Esophagus muscularis mucosa (tissue), 4 donors: ENCODE results near the gene SCGN. TPM values are rescaled to one million over a fixed set of nuclear protein-coding genes. Genes with fewer than 3 reads are reported as not detected.

Source experiments
- DNase-seq: peaks from one replicate; pipeline ENCODE4 v3.0.0-alpha.2; 2017; ENCODE audit errors: extremely low spot score
- H3K27ac ChIP-seq, 4 donors: fragments of 200-600 bp; sonication (generic); replicated peaks in 1 of 4; 1 replicate in 3 of 4; 2 replicates in 1 of 4; pipeline ENCODE4 v1.5.1; 2016 to 2019; ENCODE audit warnings: mild to moderate bottlenecking in 1 of 4
- H3K27me3 ChIP-seq, 4 donors: fragments of 200-600 bp; sonication (generic); one replicate each; pipeline versions ENCODE4 v1.5.1 to v1.6.0; 2016 to 2019
- H3K36me3 ChIP-seq, 4 donors: fragments of 200-600 bp; sonication (generic); one replicate each; pipeline ENCODE4 v1.5.1; 2016 to 2019
- H3K4me1 ChIP-seq, 4 donors: fragments of 200-600 bp; sonication (generic); one replicate each; pipeline ENCODE4 v1.5.1; 2016 to 2019
- H3K4me3 ChIP-seq, 4 donors: fragments of 200-600 bp; sonication (generic); 1 replicate in 2 of 4; 2 replicates in 2 of 4; pipeline ENCODE4 v1.5.1; 2016 to 2019; ENCODE audit warnings: mild to moderate bottlenecking in 4 of 4, moderate library complexity in 1 of 4
- H3K9me3 ChIP-seq, 4 donors: fragments of 200-600 bp; sonication (generic); 1 replicate in 3 of 4; 2 replicates in 1 of 4; pipeline ENCODE4 v1.5.1; 2016 to 2019
- CTCF ChIP-seq, 3 experiments: fragments of 200-600 bp in 2 of 3; fragments of 450-650 bp in 1 of 3; sonication (generic) in 2 of 3; IDR thresholded peaks; one replicate each; pipeline ENCODE4 v1.5.1; 2017 to 2019; ENCODE audit warnings: antibody characterized with exemption in 3 of 3, mild to moderate bottlenecking in 2 of 3, moderate library complexity in 1 of 3
- EP300 ChIP-seq: sonication (generic); formaldehyde crosslinking; IDR thresholded peaks from one replicate; pipeline ENCODE4 v1.6.1; 2017; ENCODE audit warnings: antibody characterized with exemption
- POLR2A ChIP-seq: fragments of 450-650 bp; IDR thresholded peaks from one replicate; pipeline ENCODE4 v1.6.1; 2017; ENCODE audit warnings: antibody characterized with exemption, moderate library complexity, mild to moderate bottlenecking, low read depth
- POLR2AphosphoS5 ChIP-seq, 2 donors: sonication (generic); formaldehyde crosslinking; IDR thresholded peaks; one replicate each; pipeline ENCODE4 v1.6.1; 2017; ENCODE audit warnings: antibody characterized with exemption in 2 of 2
- WGBS: methylation state at CpG from one replicate; pipeline ENCODE4 v1.1.5; 2018; 5-methylcytosine and 5-hydroxymethylcytosine counted together
- intact Hi-C: fragments of 100-400 bp; cut with DNase I; formaldehyde crosslinking; loops from one replicate; pipeline ENCODE4 v1.15.1; 2023
- total RNA-seq, 4 donors: library from RNA; depleted of rRNA; stranded (reverse); fragments of >200 nt; gene quantifications; one replicate each; pipeline versions ENCODE4 v1.1.0 to v1.2.1, GENCODE V29; 2016

The SCGN gene
- total RNA-seq, 4 donors from 2014 or later, result 0.83 to 2.7 (median 1.7) TPM

- Histone ChIP-seq H3K27ac (no peak overlapping the region), H3K36me3 (no peaks in the 10 kb centered on the region), H3K4me1 (no peaks in the 10 kb centered on the region), H3K9me3 (no peaks in the 10 kb centered on the region), H3K27me3 (no peaks in the 10 kb centered on the region), H3K4me3 (no peak overlapping the region)
- WGBS, result 68% methylated on average over 1 of the region's 1 CpG
- DNase-seq, result no peak
- TF ChIP-seq CTCF (IDR thresholded peaks at IDR 0.05) (no peak), POLR2A (no peak), POLR2AphosphoS5 (IDR thresholded peaks at IDR 0.05) (no peak), EP300 (no peak)
- intact Hi-C loops, result no loop called here
Observed at GRCh38 chr6:25697537-25698340, 45.7 kb downstream of the SCGN start.

DNA sequence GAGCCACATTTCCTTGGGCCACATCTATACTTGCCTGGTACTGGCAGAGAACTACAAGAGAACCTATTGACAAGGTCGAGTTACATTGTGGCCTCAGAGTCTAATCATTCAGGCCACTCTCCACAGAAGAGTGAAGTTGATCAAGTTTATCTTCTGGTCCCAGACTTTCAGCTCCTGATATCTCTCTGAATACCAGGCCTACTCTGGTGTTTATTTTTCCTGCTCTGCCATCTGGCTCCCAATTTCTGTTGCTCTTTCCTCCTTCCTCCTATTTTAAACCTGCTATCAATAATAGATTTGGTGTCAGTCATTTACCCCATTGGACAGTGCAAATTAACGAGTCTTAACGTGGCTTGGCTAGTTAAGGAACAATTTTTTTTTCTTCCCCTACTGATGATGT lies 46.6 kb downstream of the SCGN start:
- Histone ChIP-seq H3K4me1 (no peaks in the 10 kb centered on the region), H3K27me3 (no peaks in the 10 kb centered on the region), H3K36me3 (no peaks in the 10 kb centered on the region), H3K27ac (no peak overlapping the region), H3K9me3 (no peaks in the 10 kb centered on the region), H3K4me3 (no peak overlapping the region)
- WGBS, result 38% methylated on average over 3 of the region's 3 CpGs
- intact Hi-C loops, result no loop called here
- TF ChIP-seq POLR2A (no peak), POLR2AphosphoS5 (IDR thresholded peaks at IDR 0.05) (no peak), CTCF (IDR thresholded peaks at IDR 0.05) (no peak), EP300 (no peak)
- DNase-seq, result no peak

GRCh38 chr6:25699649-25700048 lies 47.6 kb downstream of the SCGN start:
- no peak for DNase-seq
- no peak overlapping the region for H3K27ac ChIP-seq
- WGBS, result 92% methylated on average over 4 of the region's 4 CpGs
- no peaks in the 10 kb centered on the region for H3K4me1 ChIP-seq
- no peak overlapping the region for H3K4me3 ChIP-seq
- TF ChIP-seq EP300 (no peak), POLR2AphosphoS5 (IDR thresholded peaks at IDR 0.05) (no peak), POLR2A (no peak), CTCF (IDR thresholded peaks at IDR 0.05) (no peak)
- intact Hi-C loops, result no loop called here
- H3K9me3 ChIP-seq, result no peaks in the 10 kb centered on the region
- H3K36me3 ChIP-seq, result no peaks in the 10 kb centered on the region
- no peaks in the 10 kb centered on the region for H3K27me3 ChIP-seq

GRCh38 chr6:25700761-25701160 lies 48.7 kb downstream of the SCGN start:
- H3K27me3 ChIP-seq, result no peaks in the 10 kb centered on the region
- TF ChIP-seq EP300, result no peak
- no peak for TF ChIP-seq POLR2AphosphoS5 (IDR thresholded peaks at IDR 0.05)
- H3K4me3 ChIP-seq, result no peak overlapping the region
- no peak for DNase-seq
- intact Hi-C loops, result no loop called here
- H3K27ac ChIP-seq, result no peak overlapping the region
- 59% methylated on average over 2 of the region's 2 CpGs for WGBS
- H3K9me3 ChIP-seq, result no peaks in the 10 kb centered on the region
- no peaks in the 10 kb centered on the region for H3K4me1 ChIP-seq
- H3K36me3 ChIP-seq, result no peaks in the 10 kb centered on the region

DNA sequence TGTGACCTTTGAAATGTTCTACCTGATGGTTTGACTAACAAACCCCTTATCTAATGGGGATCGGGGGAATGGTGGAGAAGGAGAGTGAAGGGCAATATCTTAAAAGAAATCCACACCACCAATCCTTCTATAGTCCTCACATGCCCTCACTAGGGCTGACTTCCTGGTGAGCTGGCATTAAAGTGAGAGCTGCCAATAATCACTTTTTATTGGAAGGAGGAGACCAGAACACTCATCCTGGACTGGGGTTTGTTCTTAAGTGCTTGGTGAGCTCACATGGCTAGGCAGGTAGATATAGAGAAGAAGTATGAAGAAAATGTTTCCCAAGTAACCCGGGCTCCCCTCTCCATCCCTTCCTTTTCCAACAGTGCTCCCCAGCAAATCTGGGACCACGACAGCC lies 49.8 kb downstream of the SCGN start:
- DNase-seq, result no peak
- H3K4me3 ChIP-seq, result no peak overlapping the region
- no peaks in the 10 kb centered on the region for H3K27me3 ChIP-seq
- intact Hi-C loops, result no loop called here
- TF ChIP-seq EP300, result no peak
- TF ChIP-seq POLR2A, result no peak
- TF ChIP-seq POLR2AphosphoS5 (IDR thresholded peaks at IDR 0.05), result no peak
- no peak for TF ChIP-seq CTCF (IDR thresholded peaks at IDR 0.05)
- H3K36me3 ChIP-seq, result no peaks in the 10 kb centered on the region
- H3K27ac ChIP-seq, result no peak overlapping the region
- no peaks in the 10 kb centered on the region for H3K4me1 ChIP-seq
- 88% methylated on average over 3 of the region's 3 CpGs for WGBS
- no peaks in the 10 kb centered on the region for H3K9me3 ChIP-seq
